ENCODE measurements around the gene SMC3.

GRCh38 chr10:110556296-110556695 lies 11.2 kb upstream of the SMC3 start:
- TF ChIP-seq CTCF (IDR thresholded peaks at IDR 0.05; ENCODE audit: poor library complexity) (no peak), EZH2 (IDR thresholded peaks at IDR 0.05; ENCODE audit: borderline replicate concordance) (no peak)

Data from hepatocyte (in vitro differentiated cells).